ENCODE measurements around the gene PEAK1.

Gene PEAK1

DNA sequence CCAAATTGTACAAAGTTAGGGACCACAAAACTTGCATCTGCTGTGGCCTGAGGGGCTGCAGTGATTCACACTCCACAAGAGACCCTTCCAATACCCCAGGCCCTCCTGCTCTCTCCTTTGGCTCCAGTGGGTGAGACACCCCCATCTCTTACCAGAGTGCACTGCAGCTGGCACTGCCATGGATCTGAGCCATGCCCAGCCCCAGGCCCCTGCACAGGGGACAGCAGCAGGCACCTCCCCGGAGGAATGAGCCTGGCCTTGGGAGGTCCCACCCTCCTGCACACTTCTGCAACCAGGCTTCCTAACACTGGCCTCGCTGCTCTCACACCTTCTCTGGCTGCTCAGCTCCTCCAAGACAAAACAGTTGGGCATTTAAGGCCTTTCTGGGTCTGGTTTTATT, 332.7 kb downstream of the PEAK1 start:
- TF ChIP-seq, protein P1, sequence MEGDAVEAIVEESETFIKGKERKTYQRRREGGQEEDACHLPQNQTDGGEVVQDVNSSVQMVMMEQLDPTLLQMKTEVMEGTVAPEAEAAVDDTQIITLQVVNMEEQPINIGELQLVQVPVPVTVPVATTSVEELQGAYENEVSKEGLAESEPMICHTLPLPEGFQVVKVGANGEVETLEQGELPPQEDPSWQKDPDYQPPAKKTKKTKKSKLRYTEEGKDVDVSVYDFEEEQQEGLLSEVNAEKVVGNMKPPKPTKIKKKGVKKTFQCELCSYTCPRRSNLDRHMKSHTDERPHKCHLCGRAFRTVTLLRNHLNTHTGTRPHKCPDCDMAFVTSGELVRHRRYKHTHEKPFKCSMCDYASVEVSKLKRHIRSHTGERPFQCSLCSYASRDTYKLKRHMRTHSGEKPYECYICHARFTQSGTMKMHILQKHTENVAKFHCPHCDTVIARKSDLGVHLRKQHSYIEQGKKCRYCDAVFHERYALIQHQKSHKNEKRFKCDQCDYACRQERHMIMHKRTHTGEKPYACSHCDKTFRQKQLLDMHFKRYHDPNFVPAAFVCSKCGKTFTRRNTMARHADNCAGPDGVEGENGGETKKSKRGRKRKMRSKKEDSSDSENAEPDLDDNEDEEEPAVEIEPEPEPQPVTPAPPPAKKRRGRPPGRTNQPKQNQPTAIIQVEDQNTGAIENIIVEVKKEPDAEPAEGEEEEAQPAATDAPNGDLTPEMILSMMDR (IDR thresholded peaks at IDR 0.05; ENCODE audit: insufficient read depth, low read length): no peak
- TF ChIP-seq GABPA (IDR thresholded peaks at IDR 0.05; ENCODE audit: low read depth): no peak
- TF ChIP-seq, protein P2, sequence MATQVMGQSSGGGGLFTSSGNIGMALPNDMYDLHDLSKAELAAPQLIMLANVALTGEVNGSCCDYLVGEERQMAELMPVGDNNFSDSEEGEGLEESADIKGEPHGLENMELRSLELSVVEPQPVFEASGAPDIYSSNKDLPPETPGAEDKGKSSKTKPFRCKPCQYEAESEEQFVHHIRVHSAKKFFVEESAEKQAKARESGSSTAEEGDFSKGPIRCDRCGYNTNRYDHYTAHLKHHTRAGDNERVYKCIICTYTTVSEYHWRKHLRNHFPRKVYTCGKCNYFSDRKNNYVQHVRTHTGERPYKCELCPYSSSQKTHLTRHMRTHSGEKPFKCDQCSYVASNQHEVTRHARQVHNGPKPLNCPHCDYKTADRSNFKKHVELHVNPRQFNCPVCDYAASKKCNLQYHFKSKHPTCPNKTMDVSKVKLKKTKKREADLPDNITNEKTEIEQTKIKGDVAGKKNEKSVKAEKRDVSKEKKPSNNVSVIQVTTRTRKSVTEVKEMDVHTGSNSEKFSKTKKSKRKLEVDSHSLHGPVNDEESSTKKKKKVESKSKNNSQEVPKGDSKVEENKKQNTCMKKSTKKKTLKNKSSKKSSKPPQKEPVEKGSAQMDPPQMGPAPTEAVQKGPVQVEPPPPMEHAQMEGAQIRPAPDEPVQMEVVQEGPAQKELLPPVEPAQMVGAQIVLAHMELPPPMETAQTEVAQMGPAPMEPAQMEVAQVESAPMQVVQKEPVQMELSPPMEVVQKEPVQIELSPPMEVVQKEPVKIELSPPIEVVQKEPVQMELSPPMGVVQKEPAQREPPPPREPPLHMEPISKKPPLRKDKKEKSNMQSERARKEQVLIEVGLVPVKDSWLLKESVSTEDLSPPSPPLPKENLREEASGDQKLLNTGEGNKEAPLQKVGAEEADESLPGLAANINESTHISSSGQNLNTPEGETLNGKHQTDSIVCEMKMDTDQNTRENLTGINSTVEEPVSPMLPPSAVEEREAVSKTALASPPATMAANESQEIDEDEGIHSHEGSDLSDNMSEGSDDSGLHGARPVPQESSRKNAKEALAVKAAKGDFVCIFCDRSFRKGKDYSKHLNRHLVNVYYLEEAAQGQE (IDR thresholded peaks at IDR 0.05; ENCODE audit: insufficient replicate concordance, low read depth): no peak
- TF ChIP-seq SPI1 (IDR thresholded peaks at IDR 0.05; ENCODE audit: borderline replicate concordance, low read depth): no peak
- TF ChIP-seq POLR2AphosphoS5 (IDR thresholded peaks at IDR 0.05; ENCODE audit: low read depth): no peak
- H3K4me3 ChIP-seq (replicated peaks; ENCODE audit: insufficient read depth, low read length): no peak overlapping the region

DNA sequence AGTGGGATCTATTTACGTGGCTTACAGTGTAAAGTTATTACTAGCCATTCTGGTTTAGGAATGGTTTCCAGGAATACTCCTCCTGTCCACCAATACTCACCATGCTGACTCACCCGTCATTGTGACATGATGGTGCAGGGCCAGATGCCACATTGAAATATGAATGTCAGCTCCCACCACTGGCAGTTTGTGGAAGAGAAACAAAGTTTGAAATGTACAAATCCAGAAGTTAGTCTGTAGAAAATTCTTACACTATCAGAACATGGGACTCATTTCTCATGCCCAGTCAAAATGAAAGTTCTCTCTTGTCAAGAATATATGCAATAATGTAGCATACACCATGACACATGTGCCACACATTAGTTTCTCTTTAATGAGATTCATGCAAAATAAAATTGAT, 334.6 kb downstream of the PEAK1 start:
- Histone ChIP-seq H3K27ac (replicated peaks) (no peak overlapping the region), H3K4me3 (replicated peaks; ENCODE audit: insufficient read depth, low read length) (no peak overlapping the region), H3K27me3 (ENCODE audit: insufficient read depth, poor library complexity, severe bottlenecking) (no peaks in the 10 kb centered on the region)
- DNase-seq (ENCODE audit: low read depth in 1 of 2, low spot score in 1 of 2): no peak
- TF ChIP-seq, protein P1 (IDR thresholded peaks at IDR 0.05; ENCODE audit: insufficient read depth, low read length): no peak
- no peak for TF ChIP-seq GABPA (IDR thresholded peaks at IDR 0.05; ENCODE audit: low read depth)
- TF ChIP-seq POLR2AphosphoS5 (IDR thresholded peaks at IDR 0.05; ENCODE audit: low read depth): no peak
- no peak for TF ChIP-seq SPI1 (IDR thresholded peaks at IDR 0.05; ENCODE audit: borderline replicate concordance, low read depth)
- TF ChIP-seq, protein P2 (IDR thresholded peaks at IDR 0.05; ENCODE audit: insufficient replicate concordance, low read depth): no peak

More for the DNA sequence above, 332.7 kb downstream of the PEAK1 start:
- DNase-seq (ENCODE audit: low read depth in 1 of 2, low spot score in 1 of 2): no peak
- no peaks in the 10 kb centered on the region for H3K27me3 ChIP-seq (ENCODE audit: insufficient read depth, poor library complexity, severe bottlenecking)
- no peak overlapping the region for H3K27ac ChIP-seq (replicated peaks)

DNA sequence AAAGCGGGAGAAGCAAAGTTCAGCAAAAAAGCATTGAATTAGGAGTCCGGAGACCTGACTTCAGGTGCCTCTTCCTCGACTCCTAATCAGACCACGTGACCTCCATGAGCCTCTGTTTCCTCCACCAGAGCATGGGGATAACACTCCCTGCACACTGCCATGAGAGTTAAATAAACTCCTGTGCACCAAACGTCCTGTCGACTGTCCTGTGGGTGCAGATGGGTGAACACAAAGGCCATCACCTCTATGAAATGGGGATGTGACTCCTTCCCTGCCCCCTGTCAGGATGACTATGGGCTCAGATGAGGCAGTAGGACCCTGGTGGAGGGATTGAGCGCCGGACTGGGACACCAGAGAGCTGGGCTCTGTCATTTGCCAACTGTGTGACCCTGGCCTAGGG, 335.5 kb downstream of the PEAK1 start:
- no peak overlapping the region for H3K27ac ChIP-seq (replicated peaks)
- no peak for DNase-seq (ENCODE audit: low read depth in 1 of 2, low spot score in 1 of 2)
- TF ChIP-seq, protein P2 (IDR thresholded peaks at IDR 0.05; ENCODE audit: insufficient replicate concordance, low read depth): no peak
- TF ChIP-seq, protein P1 (IDR thresholded peaks at IDR 0.05; ENCODE audit: insufficient read depth, low read length): no peak
- TF ChIP-seq POLR2AphosphoS5 (IDR thresholded peaks at IDR 0.05; ENCODE audit: low read depth) (no peak), SPI1 (IDR thresholded peaks at IDR 0.05; ENCODE audit: borderline replicate concordance, low read depth) (no peak), GABPA (IDR thresholded peaks at IDR 0.05; ENCODE audit: low read depth) (no peak)
- H3K27me3 ChIP-seq (ENCODE audit: insufficient read depth, poor library complexity, severe bottlenecking): no peaks in the 10 kb centered on the region
- H3K4me3 ChIP-seq (replicated peaks; ENCODE audit: insufficient read depth, low read length): no peak overlapping the region
